NCI-H774 (cell line): ENCODE results near the gene APEX1.

Experiments used
- DNase-seq: peaks from one replicate; lab custom pipeline; 2025; lab: John Stamatoyannopoulos, UW

Gene APEX1

GRCh38 chr14:20454516-20455354 lies at the start of gene APEX1, which contains the start of gene OSGEP:
Gene APEX1, plus strand, starts transcription at chr14:20455226. Its CDS starts 420 bp downstream, at chr14:20455646.
Gene OSGEP, minus strand, starts transcription at chr14:20454812. Its CDS starts 129 bp downstream, at chr14:20454683.
- DNase-seq = peak; percentile 98

GRCh38 chr14:20409226-20409625 lies 45.8 kb upstream of the APEX1 start:
- no peak for DNase-seq

GRCh38 chr14:20412411-20412810 lies 42.6 kb upstream of the APEX1 start:
- no peak for DNase-seq

GRCh38 chr14:20412876-20413743 lies 41.9 kb upstream of the APEX1 start, which contains the start of gene TEP1:
Gene TEP1, minus strand, starts transcription at chr14:20413501. Its CDS starts 5,062 bp downstream, at chr14:20408439.
- peak; percentile 81 for DNase-seq

GRCh38 chr14:20413744-20414082 lies 41.3 kb upstream of the APEX1 start:
- DNase-seq = no peak

- DNase-seq = peak; percentile 31
Observed at GRCh38 chr14:20415782-20416206, 39.2 kb upstream of the APEX1 start.

GRCh38 chr14:20416223-20416622 lies 38.8 kb upstream of the APEX1 start:
- DNase-seq = no peak

GRCh38 chr14:20417250-20418186 lies 37.5 kb upstream of the APEX1 start:
- DNase-seq = peak; percentile 21

GRCh38 chr14:20418501-20418909 lies 36.5 kb upstream of the APEX1 start:
- no peak for DNase-seq

GRCh38 chr14:20419419-20419818 lies 35.6 kb upstream of the APEX1 start:
- DNase-seq = no peak

- no peak for DNase-seq
Observed at GRCh38 chr14:20421267-20421666, 33.8 kb upstream of the APEX1 start.

- DNase-seq = no peak
Observed at GRCh38 chr14:20422886-20423285, 32.1 kb upstream of the APEX1 start.

- no peak for DNase-seq
Observed at GRCh38 chr14:20424851-20425250, 30.2 kb upstream of the APEX1 start.

- DNase-seq = no peak
Observed at GRCh38 chr14:20427231-20428009, 27.6 kb upstream of the APEX1 start.

GRCh38 chr14:20428010-20428365 lies 27.0 kb upstream of the APEX1 start:
- no peak for DNase-seq

GRCh38 chr14:20428802-20429201 lies 26.2 kb upstream of the APEX1 start:
- DNase-seq = no peak

GRCh38 chr14:20429801-20430669 lies 25.0 kb upstream of the APEX1 start:
- no peak for DNase-seq

- no peak for DNase-seq
Observed at GRCh38 chr14:20434701-20435581, 20.1 kb upstream of the APEX1 start.
